Heart left ventricle (tissue), 13 donors: ENCODE results near the gene CTNNA3.

Experiments used
- CTCF ChIP-seq, 12 donors: fragments of 200-600 bp; sonication (generic) in 4 of 12; IDR thresholded peaks; one replicate each; pipeline versions ENCODE4 v1.5.0 to v1.8.0; 2018 to 2022; ENCODE audit warnings: antibody characterized with exemption in 12 of 12, mild to moderate bottlenecking in 5 of 12
- POLR2A ChIP-seq, 2 donors: fragments of 450-650 bp; IDR thresholded peaks; one replicate each; pipeline ENCODE4 v1.6.1; 2017; ENCODE audit warnings: antibody characterized with exemption in 2 of 2, mild to moderate bottlenecking in 2 of 2, moderate library complexity in 2 of 2
- donor health status: ischemic (EF 13 %, LVEDD 7.1; RV severe dilation, severe dysfunction).
- donor health status: DM: no; HTN: yes; CAD: no.
- donor health status: DM: no; HTN: no; CAD: no.
- donor health status: ischemic (EF 25% LVEDD 6.9; RV normal size, moderate dysfunction).
- donor health status: ischemic (EF 25% LVEDD 5.7; RV mildly dilated, moderate dysfunction).
- donor health status: ischemic (EF 35%, LVEDD 5.7; RV mildly dilated, moderate dysfunction).
- donor health status: nonischemic (EF 11% LVEDD 7.7; RV severe dilation, severe dysfunction).
- donor health status: DM: yes; HTN: yes; CAD: no.
- donor health status: PGD.
- donor health status: ischemic (EF 29% LVEDD 5.4; RV normal size, mild dysfunction).
- donor health status: nonischemic (EF 23%, LVEDD 6.1; RV moderate dilation, normal function).

GRCh38 chr10:67696679-67697078 lies 684 bp upstream of the CTNNA3 start:
- TF ChIP-seq CTCF (IDR thresholded peaks at IDR 0.05) (no peak), POLR2A (IDR thresholded peaks at IDR 0.05) (no peak)
